HL-60 (cell line): ENCODE measurements around the gene TLL2.

Experiments used
- CTCF ChIP-seq: IDR thresholded peaks from one replicate; pipeline ENCODE4 v1.5.1; 2011; ENCODE audit warnings: low read length, control low read depth, inconsistent platforms; ENCODE audit not compliant: insufficient read depth
- POLR2AphosphoS5 ChIP-seq: IDR thresholded peaks from 2 replicates; pipeline ENCODE4 v1.6.1; 2012; ENCODE audit warnings: low read depth
- REST ChIP-seq: IDR thresholded peaks from 2 replicates; pipeline ENCODE4 v1.6.1; 2012; ENCODE audit warnings: low read depth; ENCODE audit not compliant: insufficient replicate concordance
- SPI1 ChIP-seq: IDR thresholded peaks from 2 replicates; pipeline ENCODE4 v1.6.1; 2012; ENCODE audit warnings: low read depth, mild to moderate bottlenecking, borderline replicate concordance

GRCh38 chr10:96365571-96365970 is 148.2 kb downstream of the TLL2 start:
- TF ChIP-seq CTCF (no peak), POLR2AphosphoS5 (no peak), REST (no peak), SPI1 (no peak)
